PC-9 (cell line): ENCODE measurements around the gene IL1RAPL1. TPM values are rescaled to one million over a fixed set of nuclear protein-coding genes. Genes with fewer than 3 reads are reported as not detected.

Experiments
- BruUV-seq: library from RNA; stranded (reverse); fragments of 400-500 nt; replicated peaks from 2 replicates; lab custom pipeline; 2021; lab: Mats Ljungman, UMichigan
- CTCF ChIA-PET: fragments of 300-600 bp; sonication (Branson Sonifier 250); formaldehyde crosslinking; loops from one replicate; lab custom pipeline; 2022; ENCODE audit warnings: antibody characterized with exemption; lab: Charles Lee
- POLR2A ChIA-PET: fragments of 300-600 bp; sonication (Branson Sonifier 250); formaldehyde crosslinking; loops from one replicate; lab custom pipeline; 2022; ENCODE audit warnings: antibody characterized with exemption; ENCODE audit not compliant: unreplicated experiment; lab: Charles Lee
- DNase-seq, 2 experiments: peaks; one replicate each; pipeline versions ENCODE4 v3.0.0 to v3.0.0-alpha.2; 2015 to 2022; ENCODE audit warnings: mixed read lengths in 1 of 2
- H2AFZ ChIP-seq: fragments of 200-600 bp; sonication (generic); 2 replicates; pipeline ENCODE4 v1.8.1; 2017; ENCODE audit warnings: antibody characterized with exemption
- H3F3A ChIP-seq: fragments of 200-600 bp; sonication (generic); 2 replicates; pipeline ENCODE4 v1.8.1; 2017; ENCODE audit warnings: antibody characterized with exemption, mild to moderate bottlenecking, low read depth; ENCODE audit not compliant: insufficient read depth
- H3K27ac ChIP-seq: fragments of 200-600 bp; sonication (generic); 2 replicates; pipeline ENCODE4 v1.6.1; 2016; ENCODE audit warnings: mixed run types
- H3K27me3 ChIP-seq: fragments of 200-600 bp; sonication (generic); 2 replicates; pipeline ENCODE4 v1.6.1; 2016; ENCODE audit warnings: low read depth, mixed run types; ENCODE audit not compliant: insufficient read depth
- H3K36me3 ChIP-seq: fragments of 200-600 bp; sonication (generic); 2 replicates; pipeline ENCODE4 v1.6.1; 2016; ENCODE audit warnings: low read depth, mixed run types
- H3K4me1 ChIP-seq: fragments of 200-600 bp; sonication (generic); replicated peaks from 2 replicates; pipeline ENCODE4 v1.6.1; 2016; ENCODE audit warnings: mixed run types; ENCODE audit not compliant: insufficient read depth
- H3K4me2 ChIP-seq: fragments of 200-600 bp; sonication (generic); 2 replicates; pipeline ENCODE4 v1.6.1; 2017; ENCODE audit warnings: mixed run types
- H3K4me3 ChIP-seq: fragments of 200-600 bp; sonication (generic); 2 replicates; pipeline ENCODE4 v1.6.1; 2016; ENCODE audit warnings: mixed run types
- H3K79me2 ChIP-seq: fragments of 200-600 bp; sonication (generic); 2 replicates; pipeline ENCODE4 v1.6.1; 2017; ENCODE audit warnings: low read depth, mixed run types
- H3K9me2 ChIP-seq: fragments of 200-600 bp; sonication (generic); 2 replicates; pipeline ENCODE4 v1.8.1; 2017; ENCODE audit warnings: mild to moderate bottlenecking; ENCODE audit not compliant: insufficient read depth
- H3K9me3 ChIP-seq: fragments of 200-600 bp; sonication (generic); 2 replicates; pipeline ENCODE4 v1.8.1; 2016; ENCODE audit warnings: low read depth; ENCODE audit not compliant: insufficient read depth
- H4K20me1 ChIP-seq: fragments of 200-600 bp; sonication (generic); 2 replicates; pipeline ENCODE4 v1.8.1; 2017; ENCODE audit not compliant: insufficient read depth
- CTCF ChIP-seq: fragments of 200-600 bp; sonication (generic); conservative IDR thresholded peaks from 2 replicates; pipeline ENCODE4 v1.6.1; 2017; ENCODE audit warnings: mixed run types, antibody characterized with exemption, mild to moderate bottlenecking, moderate library complexity
- EZH2 ChIP-seq: fragments of 200-600 bp; sonication (generic); IDR thresholded peaks from 2 replicates; pipeline ENCODE4 v1.8.0; 2017; ENCODE audit warnings: antibody characterized with exemption, low read depth
- intact Hi-C: fragments of 100-400 bp; cut with micrococcal nuclease; formaldehyde crosslinking; loops from one replicate; pipeline ENCODE4 v1.10.0; 2022; ENCODE audit not compliant: unreplicated experiment
- total RNA-seq: library from RNA; stranded (reverse); gene quantifications from 2 replicates; pipeline ENCODE4 v1.2.3, GENCODE V29; 2021

IL1RAPL1 gene
- total RNA-seq, 1 experiment from 2014 or later: 0.26 TPM

GRCh38 chrX:28960063-28960462, 372.8 kb downstream of the IL1RAPL1 start:
- TF ChIP-seq EZH2 (no peak), CTCF (no peak)
- Histone ChIP-seq H2AFZ (no peak overlapping the region), H3K9me2 (no peaks in the 10 kb centered on the region), H4K20me1 (no peaks in the 10 kb centered on the region), H3K79me2 (no peaks in the 10 kb centered on the region), H3K4me1 (no peaks in the 10 kb centered on the region), H3F3A (no peaks in the 10 kb centered on the region), H3K4me3 (no peak overlapping the region), H3K36me3 (no peaks in the 10 kb centered on the region), H3K9me3 (no peaks in the 10 kb centered on the region), H3K27me3 (no peaks in the 10 kb centered on the region), H3K4me2 (no peak overlapping the region), H3K27ac (no peak overlapping the region)
- ChIA-PET POLR2A (no interaction called here), CTCF (no interaction called here)
- no peak for DNase-seq
- intact Hi-C loops: no loop called here
- BruUV-seq: no TSS peak

GRCh38 chrX:28966331-28966730, 379.1 kb downstream of the IL1RAPL1 start:
- no peaks in the 10 kb centered on the region for H3K9me3 ChIP-seq
- no peaks in the 10 kb centered on the region for H3K27me3 ChIP-seq
- CTCF ChIA-PET: no interaction called here
- no peak overlapping the region for H3K4me3 ChIP-seq
- TF ChIP-seq EZH2: no peak
- TF ChIP-seq CTCF: no peak
- no peaks in the 10 kb centered on the region for H3F3A ChIP-seq
- no peaks in the 10 kb centered on the region for H4K20me1 ChIP-seq
- no peaks in the 10 kb centered on the region for H3K36me3 ChIP-seq
- intact Hi-C loops: no loop called here
- H3K79me2 ChIP-seq: no peaks in the 10 kb centered on the region
- no peak overlapping the region for H3K4me2 ChIP-seq
- H3K4me1 ChIP-seq: no peaks in the 10 kb centered on the region
- no peak overlapping the region for H2AFZ ChIP-seq
- no peak overlapping the region for H3K27ac ChIP-seq
- H3K9me2 ChIP-seq: no peaks in the 10 kb centered on the region
- POLR2A ChIA-PET: no interaction called here
- DNase-seq: no peak
- no TSS peak for BruUV-seq

DNA sequence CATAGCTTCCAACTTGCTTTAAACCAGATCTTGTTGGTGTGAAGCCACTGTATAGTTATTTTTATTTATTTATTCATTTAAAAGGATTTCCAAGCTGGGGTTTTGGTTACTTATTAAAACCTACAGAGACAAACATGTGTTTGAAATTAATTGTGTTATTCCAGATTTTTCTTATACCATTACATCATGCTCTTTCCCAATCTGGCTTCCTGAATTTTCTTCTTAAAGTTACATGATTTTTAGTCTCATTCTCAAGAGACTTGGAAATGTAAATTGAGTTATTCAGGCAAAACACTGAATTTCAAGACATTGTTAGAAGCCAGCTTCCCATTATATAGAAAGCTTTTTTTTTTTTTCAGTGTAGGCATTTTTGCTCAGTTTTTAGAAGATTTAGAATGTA, 381.9 kb downstream of the IL1RAPL1 start:
- H3K36me3 ChIP-seq: no peaks in the 10 kb centered on the region
- no peak overlapping the region for H3K4me2 ChIP-seq
- no peak overlapping the region for H2AFZ ChIP-seq
- no peaks in the 10 kb centered on the region for H3K4me1 ChIP-seq
- no TSS peak for BruUV-seq
- no peaks in the 10 kb centered on the region for H3K79me2 ChIP-seq
- intact Hi-C loops: no loop called here
- H3K4me3 ChIP-seq: no peak overlapping the region
- H3K27me3 ChIP-seq: no peaks in the 10 kb centered on the region
- H3F3A ChIP-seq: no peaks in the 10 kb centered on the region
- no peaks in the 10 kb centered on the region for H3K9me2 ChIP-seq
- ChIA-PET CTCF (no interaction called here), POLR2A (no interaction called here)
- no peaks in the 10 kb centered on the region for H3K9me3 ChIP-seq
- no peak for TF ChIP-seq CTCF
- TF ChIP-seq EZH2: no peak
- no peak overlapping the region for H3K27ac ChIP-seq
- H4K20me1 ChIP-seq: no peaks in the 10 kb centered on the region
- DNase-seq: no peak
